Choroid plexus epithelial cell (primary cell): Measurements from ENCODE around the gene GALNT10.

ENCODE experiments used
- DNase-seq: peaks from one replicate; pipeline ENCODE4 v3.0.0-alpha.2; 2010; ENCODE audit warnings: low read depth
- H3K4me3 ChIP-seq: 2 replicates; pipeline ENCODE4 v1.5.1; 2011; ENCODE audit warnings: low read depth, mild to moderate bottlenecking, control low read depth, low read length, moderate library complexity
- CTCF ChIP-seq: conservative IDR thresholded peaks from 2 replicates; pipeline ENCODE4 v1.5.1; 2011; ENCODE audit warnings: low read depth, mild to moderate bottlenecking, control low read depth, inconsistent platforms, low read length, moderate library complexity

GALNT10 gene

GRCh38 chr5:154329519-154330040 lies 139.0 kb downstream of the GALNT10 start:
- H3K4me3 ChIP-seq: no peak overlapping the region
- DNase-seq: no peak
- no peak for TF ChIP-seq CTCF

DNA sequence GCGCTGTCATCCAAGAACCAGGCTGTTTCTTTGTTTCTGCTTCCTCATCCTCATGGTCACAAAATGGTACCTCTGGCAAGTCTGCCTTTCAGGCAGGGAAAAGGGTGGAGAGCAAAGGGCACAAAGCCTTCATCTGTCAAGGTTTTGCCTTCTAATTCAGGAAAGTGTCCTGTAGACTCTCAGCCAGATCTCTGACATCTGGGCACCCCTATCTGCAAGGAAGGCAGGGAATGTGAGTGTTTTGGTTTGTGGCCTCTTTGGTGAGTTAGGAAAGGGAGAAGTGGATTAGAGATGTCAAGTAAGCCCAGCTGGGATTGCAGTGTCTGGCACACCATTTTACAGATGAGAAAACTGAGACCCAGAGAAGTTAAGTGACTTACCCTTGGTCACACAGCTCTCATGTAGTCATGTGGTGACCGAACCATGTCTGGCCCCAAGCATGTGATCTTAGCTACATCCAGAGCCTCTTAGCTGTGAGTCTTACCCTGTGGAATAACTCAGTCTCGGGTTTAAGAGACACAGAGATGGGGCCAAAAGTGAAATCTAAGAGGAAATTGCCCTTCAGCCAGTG lies 139.6 kb downstream of the GALNT10 start:
- no peak for TF ChIP-seq CTCF
- no peak for DNase-seq
- H3K4me3 ChIP-seq: no peak overlapping the region

DNA sequence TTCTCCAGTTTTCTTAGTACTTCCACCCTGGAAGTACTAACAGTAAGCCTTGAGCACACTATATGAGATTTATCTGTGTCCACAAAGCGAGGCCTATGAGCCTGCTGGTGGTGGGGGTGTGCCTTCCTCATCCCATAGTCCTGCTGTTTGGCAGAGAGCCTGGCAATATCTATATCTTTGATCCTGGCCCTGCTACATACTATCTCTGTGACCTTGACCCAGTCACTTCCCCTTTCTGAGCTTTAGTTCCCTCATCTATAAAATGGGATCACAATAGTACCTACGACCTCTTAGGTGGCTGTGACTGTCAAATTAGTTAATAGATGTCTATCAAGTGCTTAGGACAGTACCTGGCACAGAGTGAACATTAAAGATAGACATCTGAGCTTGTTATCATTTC lies 140.7 kb downstream of the GALNT10 start:
- H3K4me3 ChIP-seq: no peak overlapping the region
- TF ChIP-seq CTCF: no peak
- DNase-seq: no peak

DNA sequence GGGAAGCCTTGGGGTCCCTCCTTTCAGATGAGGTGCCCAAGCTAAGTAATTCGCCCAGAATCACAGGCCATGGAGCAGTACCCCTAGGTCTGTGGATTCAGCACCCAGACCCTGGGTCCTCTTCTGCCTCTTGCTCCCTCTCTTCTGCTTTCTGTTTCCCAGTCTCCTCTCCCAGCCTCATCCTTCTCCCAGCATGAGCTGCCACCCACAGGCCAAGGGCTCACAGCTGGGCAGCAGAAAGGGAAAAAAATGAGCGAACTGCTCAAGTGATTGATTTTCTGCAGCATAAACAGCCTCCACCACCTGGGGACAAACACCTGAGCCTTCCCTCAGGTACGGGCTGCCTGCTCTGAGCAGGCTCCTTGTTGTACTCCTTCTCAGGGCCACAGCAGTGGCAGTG lies 141.4 kb downstream of the GALNT10 start:
- TF ChIP-seq CTCF: peak; percentile 3
- H3K4me3 ChIP-seq: no peak overlapping the region
- DNase-seq: no peak

GRCh38 chr5:154332451-154332850 lies 141.9 kb downstream of the GALNT10 start:
- no peak overlapping the region for H3K4me3 ChIP-seq
- TF ChIP-seq CTCF: no peak

DNA sequence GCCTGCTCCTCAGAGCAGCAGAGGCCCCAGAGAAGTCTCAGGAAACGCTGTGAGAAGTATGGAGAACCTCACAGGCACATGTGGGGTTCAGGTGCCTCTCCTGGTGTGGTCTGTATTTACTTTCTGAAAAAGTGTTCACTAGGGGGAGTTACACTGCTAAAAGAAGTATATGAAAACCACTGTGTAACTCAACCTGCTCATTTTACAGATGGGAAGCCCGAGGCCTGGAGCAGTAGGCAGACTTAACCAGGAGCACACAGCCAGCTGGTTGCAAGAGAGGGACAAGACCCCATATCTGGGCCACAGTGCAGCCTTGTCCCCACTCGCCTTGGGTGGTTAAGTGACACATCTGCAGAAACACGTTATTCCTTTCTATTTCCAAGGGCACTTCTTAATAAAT lies 142.5 kb downstream of the GALNT10 start:
- H3K4me3 ChIP-seq: no peak overlapping the region
- peak; percentile 10 for TF ChIP-seq CTCF
- no peak for DNase-seq

More at GRCh38 chr5:154332451-154332850, 141.9 kb downstream of the GALNT10 start:
- DNase-seq: no peak

DNA sequence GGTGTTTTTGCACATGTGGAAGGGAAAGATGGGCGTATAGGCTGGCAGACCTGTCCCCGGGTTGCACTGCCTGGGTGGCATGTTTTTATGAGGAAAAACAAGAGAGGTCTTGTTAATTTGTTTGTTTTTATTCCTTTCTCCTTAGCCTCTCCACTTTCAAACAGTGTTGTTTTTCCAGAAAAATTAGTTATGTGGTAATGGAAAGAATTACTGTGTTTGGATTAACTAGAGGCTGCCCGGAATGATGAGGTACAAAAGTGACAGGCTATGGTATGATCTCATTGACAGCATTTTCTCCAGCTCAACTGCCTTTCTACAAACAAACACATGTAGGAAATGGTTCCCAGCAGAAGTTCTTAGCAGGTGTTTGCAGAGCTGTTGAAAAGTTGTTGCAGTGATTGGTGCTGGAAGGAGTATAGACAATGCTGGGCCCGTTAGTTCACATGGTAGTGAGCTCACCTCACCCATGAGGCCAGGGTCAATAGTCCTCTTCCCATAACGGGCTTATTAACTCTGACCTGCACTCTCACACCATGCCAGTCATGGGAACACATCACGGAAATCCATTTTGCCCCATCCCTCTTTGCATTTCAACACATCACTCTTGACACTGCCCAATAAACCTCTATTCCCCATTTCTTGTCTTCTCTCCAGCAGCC lies 144.0 kb downstream of the GALNT10 start:
- DNase-seq: no peak
- TF ChIP-seq CTCF: no peak
- no peak overlapping the region for H3K4me3 ChIP-seq
